HepG2 (cell line): Measurements from ENCODE around the gene HOXB6. TPM values are rescaled to one million over a fixed set of nuclear protein-coding genes. Genes with fewer than 3 reads are reported as not detected.
A peak's percentile ranks its signal among the peaks of the same experiment; 100 is the strongest.

Experiments
- ATAC-seq: fragments of 200-7000 bp; cut with Tn5 transposase; 3 replicates; pipeline ENCODE4 v1.9.1; 2020; ENCODE audit warnings: mild to moderate bottlenecking, moderate library complexity
- BruUV-seq: library from RNA; stranded (reverse); fragments of 400-500 nt; replicated peaks from 2 replicates; lab custom pipeline; 2021; lab: Mats Ljungman, UMichigan
- CTCF ChIA-PET: fragments of 300-600 bp; formaldehyde crosslinking; extraction: SDS; loops from one replicate; lab custom pipeline; 2021; ENCODE audit warnings: low total read pairs, inconsistent platforms, low intra/inter-chr PET ratio; lab: Yijun Ruan, JAX
- POLR2A ChIA-PET: fragments of 350-600 bp; sonication (Branson Sonifier 250); formaldehyde crosslinking; loops from one replicate; lab custom pipeline; 2020; ENCODE audit warnings: antibody characterized with exemption, inconsistent platforms; lab: Yijun Ruan, JAX
- DNase-seq: peaks from one replicate; pipeline ENCODE4 v3.0.0-alpha.2; 2015; ENCODE audit warnings: low spot score
- FAIRE-seq: peaks from 3 replicates; lab custom pipeline; 2011; peaks lifted over from hg19 to GRCh38; lab: Jason Lieb, UNC
- H2AFZ ChIP-seq: one replicate; pipeline ENCODE4 v1.6.1; 2011; ENCODE audit warnings: low read length, inconsistent platforms
- H3K27ac ChIP-seq: fragments of 300-600 bp; 3 replicates; pipeline ENCODE4 v1.8.0; 2011; ENCODE audit warnings: mixed run types, mild to moderate bottlenecking, mixed read lengths, low read length, inconsistent platforms; ENCODE audit not compliant: insufficient read depth; ENCODE audit errors: extremely low read length
- H3K27me3 ChIP-seq, 2 experiments: fragments of 200-600 bp in 1 of 2; 2 replicates in 1 of 2; 3 replicates in 1 of 2; pipeline versions ENCODE4 v1.6.0 to v1.8.0; 2011; ENCODE audit warnings: low read length in 2 of 2, mild to moderate bottlenecking in 2 of 2, moderate library complexity in 2 of 2, inconsistent platforms in 1 of 2; ENCODE audit not compliant: insufficient read depth in 2 of 2, control insufficient read depth in 1 of 2
- H3K36me3 ChIP-seq, 2 experiments: fragments of 200-600 bp in 1 of 2; replicated peaks in 1 of 2; 2 replicates in 1 of 2; 3 replicates in 1 of 2; pipeline versions ENCODE4 v1.5.1 to v1.8.0; 2011; ENCODE audit warnings: low read length in 2 of 2, inconsistent platforms in 1 of 2; ENCODE audit not compliant: insufficient read depth in 2 of 2, control insufficient read depth in 1 of 2
- H3K4me1 ChIP-seq: 2 replicates; pipeline ENCODE4 v1.5.1; 2012; ENCODE audit warnings: low read length, inconsistent platforms; ENCODE audit not compliant: insufficient read depth
- H3K4me2 ChIP-seq: 2 replicates; pipeline ENCODE4 v1.6.0; 2011; ENCODE audit warnings: low read depth, low read length, inconsistent platforms
- H3K4me3 ChIP-seq, 3 experiments: fragments of 200-600 bp in 1 of 3; sonication (generic), shearing (Covaris generic) in 1 of 3; replicated peaks in 1 of 3; 2 replicates each; pipeline ENCODE4 v1.5.1; 2011 to 2016; ENCODE audit warnings: low read length in 3 of 3, inconsistent platforms in 2 of 3, low read depth in 2 of 3, mild to moderate bottlenecking in 2 of 3, control low read depth in 1 of 3, mixed read lengths in 1 of 3; ENCODE audit not compliant: insufficient read depth in 1 of 3
- H3K79me2 ChIP-seq: one replicate; pipeline ENCODE4 v1.6.1; 2011; ENCODE audit warnings: low read length, inconsistent platforms; ENCODE audit not compliant: insufficient read depth
- H3K9ac ChIP-seq: 2 replicates; pipeline ENCODE4 v1.6.0; 2011; ENCODE audit warnings: mild to moderate bottlenecking, low read depth, low read length, inconsistent platforms; ENCODE audit not compliant: insufficient read depth
- H3K9me3 ChIP-seq: 2 replicates; pipeline ENCODE4 v1.5.1; 2012; ENCODE audit warnings: mild to moderate bottlenecking, low read length
- H4K20me1 ChIP-seq: 2 replicates; pipeline ENCODE4 v1.6.0; 2011; ENCODE audit warnings: inconsistent platforms, mild to moderate bottlenecking, low read length, moderate library complexity; ENCODE audit not compliant: insufficient read depth
- CBFB ChIP-seq: sonication (generic); formaldehyde crosslinking; IDR thresholded peaks from 2 replicates; pipeline ENCODE4 v1.4.0; 2020; ENCODE audit warnings: missing genetic modification reagents
- IRF9 ChIP-seq: sonication (generic); formaldehyde crosslinking; IDR thresholded peaks from 2 replicates; pipeline ENCODE4 v1.8.0; 2022; ENCODE audit warnings: missing genetic modification reagents, mild to moderate bottlenecking, borderline replicate concordance
- JUN ChIP-seq: sonication (generic); formaldehyde crosslinking; IDR thresholded peaks from 2 replicates; pipeline ENCODE4 v1.4.0; 2020; ENCODE audit warnings: mild to moderate bottlenecking, missing genetic modification reagents
- KLF13 ChIP-seq: sonication (generic); formaldehyde crosslinking; IDR thresholded peaks from 2 replicates; pipeline ENCODE4 v1.4.0; 2020; ENCODE audit warnings: mild to moderate bottlenecking, missing genetic modification reagents
- NPAS2 ChIP-seq: sonication (generic); formaldehyde crosslinking; IDR thresholded peaks from 2 replicates; pipeline ENCODE4 v1.8.0; 2022; ENCODE audit warnings: mild to moderate bottlenecking, missing genetic modification reagents, borderline replicate concordance
- PHF20 ChIP-seq: sonication (generic); formaldehyde crosslinking; IDR thresholded peaks from 2 replicates; pipeline ENCODE4 v1.5.0; 2020; ENCODE audit warnings: mild to moderate bottlenecking, missing genetic modification reagents
- RAD51 ChIP-seq: fragments of 450-650 bp; IDR thresholded peaks from 2 replicates; pipeline ENCODE4 v1.6.1; 2016; ENCODE audit warnings: borderline replicate concordance
- USF2 ChIP-seq, 2 experiments: sonication (generic) in 1 of 2; formaldehyde crosslinking in 1 of 2; IDR thresholded peaks; 2 replicates each; pipeline versions ENCODE4 v1.5.1 to v1.6.1; 2011 to 2020; ENCODE audit warnings: borderline replicate concordance in 1 of 2, low read depth in 1 of 2, low read length in 1 of 2, mild to moderate bottlenecking in 1 of 2, missing genetic modification reagents in 1 of 2, moderate library complexity in 1 of 2
- ZBTB33 ChIP-seq: sonication (generic); formaldehyde crosslinking; IDR thresholded peaks from 2 replicates; pipeline ENCODE4 v1.4.0; 2020; ENCODE audit warnings: missing genetic modification reagents
- ZKSCAN8 ChIP-seq: IDR thresholded peaks from 2 replicates; pipeline ENCODE4 v1.6.1; 2016; ENCODE audit warnings: borderline replicate concordance, missing genetic modification reagents, missing compliant biosample characterization
- ZNF264 ChIP-seq: sonication (generic); formaldehyde crosslinking; IDR thresholded peaks from 2 replicates; pipeline ENCODE4 v1.4.0; 2020; ENCODE audit warnings: missing genetic modification reagents
- ZNF431 ChIP-seq: sonication (generic); formaldehyde crosslinking; IDR thresholded peaks from 2 replicates; pipeline ENCODE4 v1.9.0; 2022; ENCODE audit warnings: missing genetic modification reagents, low read depth, mild to moderate bottlenecking, borderline replicate concordance
- WGBS: methylation state at CpG from one replicate; pipeline ENCODE4 v1.1.6; 2017; ENCODE audit warnings: low lambda C conversion rate; 5-methylcytosine and 5-hydroxymethylcytosine counted together
- in situ Hi-C: cut with HindIII; loops from 2 replicates; pipeline ENCODE4 v1.10.0; 2017; ENCODE audit warnings: low pct_unique_long_range_greater_than_20kb; ENCODE audit not compliant: extremely low pct_ligation_motif_present
- intact Hi-C: fragments of 100-400 bp; cut with micrococcal nuclease; formaldehyde crosslinking; loops from one replicate; pipeline ENCODE4 v1.10.0; 2022; ENCODE audit not compliant: unreplicated experiment
- polyA plus RNA-seq, 8 experiments: library from polyadenylated mRNA; depleted of rRNA in 3 of 8; stranded (reverse) in 7 of 8; unstranded in 1 of 8; fragments of >200 nt; fragmentation: Illumina TruSeq in 4 of 8; extraction: Trizol in 4 of 8; gene quantifications; 2 replicates each; pipeline versions ENCODE4 v1.2.1 to v1.2.3, GENCODE V29; 2011 to 2016; ENCODE audit warnings: low read depth in 4 of 8, missing spikeins in 1 of 8, mixed read lengths in 1 of 8; ENCODE audit not compliant: insufficient read depth in 1 of 8
- total RNA-seq, 5 experiments: library from RNA; depleted of rRNA; stranded (reverse); fragments of >200 nt; fragmentation: Illumina TruSeq; extraction: Trizol; gene quantifications; 2 replicates each; pipeline ENCODE4 v1.2.3, GENCODE V29; 2016; ENCODE audit warnings: low read depth in 1 of 5

Gene HOXB6
- total and polyA plus RNA-seq, 2 of the 13 experiments (the other 11 are each of a cell fraction or from before 2014, with no cell fraction given), result not detected

- no peak overlapping the region for H3K9ac ChIP-seq
- no peaks in the 10 kb centered on the region for H3K36me3 ChIP-seq
- H3K27ac ChIP-seq, result no peak overlapping the region
- no peaks in the 10 kb centered on the region for H3K9me3 ChIP-seq
- no peaks in the 10 kb centered on the region for H3K4me1 ChIP-seq
- ChIA-PET POLR2A (no interaction called here), CTCF (no interaction called here)
- H3K4me3 ChIP-seq, result no peak overlapping the region
- H3K27me3 ChIP-seq, result peaks cover 23 to 97% of the 10 kb centered on the region in 2 experiments
- no peaks in the 10 kb centered on the region for H3K79me2 ChIP-seq
- H4K20me1 ChIP-seq, result 0 out of 2 replicates have a peak, but pooled peaks cover 4% of the 10 kb centered on the region
- intact Hi-C loops, result no loop called here
- ATAC-seq (no peak), DNase-seq (no peak), FAIRE-seq (no peak)
- WGBS, result 2% methylated on average over 3 of the region's 3 CpGs
- H3K4me2 ChIP-seq, result no peak overlapping the region
- in situ Hi-C loops, result no loop called here
- TF ChIP-seq RAD51 (peak; percentile 1; the same call in 1 of the 2 replicates), KLF13 (no peak)
- H2AFZ ChIP-seq, result no peak overlapping the region
- BruUV-seq, result no TSS peak
These were observed 35.6 kb downstream of the HOXB6 start for GRCh38 chr17:48569240-48569582.

- Histone ChIP-seq H3K27me3 (peaks cover 22 to 95% of the 10 kb centered on the region in 2 experiments), H3K27ac (no peak overlapping the region), H3K79me2 (no peaks in the 10 kb centered on the region), H4K20me1 (0 out of 2 replicates have a peak, but pooled peaks cover 4% of the 10 kb centered on the region), H3K9ac (no peak overlapping the region), H2AFZ (no peak overlapping the region), H3K36me3 (no peaks in the 10 kb centered on the region), H3K4me3 (no peak overlapping the region), H3K4me2 (no peak overlapping the region), H3K9me3 (no peaks in the 10 kb centered on the region), H3K4me1 (no peaks in the 10 kb centered on the region)
- in situ Hi-C loops (no loop called here), intact Hi-C loops (no loop called here)
- ChIA-PET POLR2A (no interaction called here), CTCF (no interaction called here)
- no TSS peak for BruUV-seq
- WGBS, result 18% methylated on average over 33 of the region's 33 CpGs
- no peak for DNase-seq
- FAIRE-seq, result no peak
- ATAC-seq, result no peak
- peak; percentile 16; the same call in 1 of the 2 replicates for TF ChIP-seq USF2 (IDR thresholded peaks at IDR 0.05; ENCODE audit: low read depth, low read length)
- TF ChIP-seq USF2 (CRISPR knock-in tag; IDR thresholded peaks at IDR 0.05; ENCODE audit: borderline replicate concordance), result no peak
- no peak for TF ChIP-seq PHF20 (CRISPR knock-in tag)
- no peak for TF ChIP-seq CBFB (CRISPR knock-in tag)
- no peak for TF ChIP-seq NPAS2 (CRISPR knock-in tag)
- no peak for TF ChIP-seq ZKSCAN8 (CRISPR knock-in tag)
- no peak for TF ChIP-seq JUN
- TF ChIP-seq ZNF431 (CRISPR knock-in tag), result no peak
- TF ChIP-seq ZBTB33 (CRISPR knock-in tag), result no peak
- TF ChIP-seq RAD51, result peak; percentile 82
- TF ChIP-seq ZNF264 (CRISPR knock-in tag), result no peak
- no peak for TF ChIP-seq IRF9 (CRISPR knock-in tag)
These were observed 36.1 kb downstream of the HOXB6 start for GRCh38 chr17:48568499-48569239.
